Fibroblast of gingiva (primary cell): Measurements from ENCODE around the gene COQ3.
A peak's percentile ranks its signal among the peaks of the same experiment; 100 is the strongest.
"Not testable (repeated sequence)": the region's sequence is repeated elsewhere in the genome, so short reads cannot be mapped to it uniquely, and the experiment has no call there.

Experiments
- DNase-seq: peaks from one replicate; pipeline ENCODE4 v3.0.0-alpha.2; 2011; ENCODE audit warnings: low read depth

COQ3 gene

GRCh38 chr6:99384507-99384906 is 9.5 kb downstream of the COQ3 start:
- no peak for DNase-seq

GRCh38 chr6:99378636-99379035 is 15.4 kb downstream of the COQ3 start:
- no peak for DNase-seq

GRCh38 chr6:99369533-99369932 is 24.5 kb downstream of the COQ3 start:
- no peak for DNase-seq

- DNase-seq = no peak
Observed at GRCh38 chr6:99366852-99367251, 27.1 kb downstream of the COQ3 start.

GRCh38 chr6:99364026-99364425 is 30.0 kb downstream of the COQ3 start:
- DNase-seq = no peak

GRCh38 chr6:99362678-99363268 is 31.2 kb downstream of the COQ3 start:
- no peak for DNase-seq

GRCh38 chr6:99359800-99360199 is 34.2 kb downstream of the COQ3 start:
- DNase-seq = no peak

- no peak for DNase-seq
Observed at GRCh38 chr6:99356641-99357040, 37.4 kb downstream of the COQ3 start.

- DNase-seq = no peak
Observed at GRCh38 chr6:99354983-99355382, 39.0 kb downstream of the COQ3 start.

GRCh38 chr6:99353126-99353525 is 40.9 kb downstream of the COQ3 start:
- DNase-seq = no peak

- DNase-seq = no peak
Observed at GRCh38 chr6:99350573-99350972, 43.4 kb downstream of the COQ3 start.

- DNase-seq = peak; percentile 14
Observed at GRCh38 chr6:99349171-99350141, 44.5 kb downstream of the COQ3 start, which contains the start of gene FAXC. Gene FAXC, minus strand, starts transcription at chr6:99349674. Its CDS starts 302 bp downstream, at chr6:99349372.

GRCh38 chr6:99348288-99349170 is 45.5 kb downstream of the COQ3 start:
- DNase-seq = no peak

- no peak for DNase-seq
Observed at GRCh38 chr6:99347804-99348203, 46.2 kb downstream of the COQ3 start.

- DNase-seq = no peak
Observed at GRCh38 chr6:99346595-99346994, 47.4 kb downstream of the COQ3 start.

GRCh38 chr6:99345164-99345563 is 48.8 kb downstream of the COQ3 start:
- DNase-seq = no peak

GRCh38 chr6:99344289-99344688 is 49.7 kb downstream of the COQ3 start:
- no peak for DNase-seq

GRCh38 chr6:99341862-99342455 is 52.0 kb downstream of the COQ3 start:
- DNase-seq = no peak

- no peak for DNase-seq
Observed at GRCh38 chr6:99338188-99338587, 55.8 kb downstream of the COQ3 start.

- not testable (repeated sequence) for DNase-seq
Observed at GRCh38 chr6:99335298-99335697, 58.7 kb downstream of the COQ3 start.

- peak; percentile 48 for DNase-seq
Observed at GRCh38 chr6:99334526-99335127, 59.4 kb downstream of the COQ3 start.
